Measurements from ENCODE around the gene SLC9A9. TPM values are rescaled to one million over a fixed set of nuclear protein-coding genes. Genes with fewer than 3 reads are reported as not detected.

The SLC9A9 gene
- total RNA-seq, 1 donor from 2014 or later, result 3.0 TPM

GRCh38 chr3:143263852-143264513 is 584.3 kb downstream of the SLC9A9 start:
- H3K36me3 ChIP-seq (ENCODE audit: control insufficient read depth, insufficient read depth, low read length), result no peaks in the 10 kb centered on the region
- no peak for DNase-seq (ENCODE audit: low read depth)

GRCh38 chr3:143261848-143262247 is 586.4 kb downstream of the SLC9A9 start:
- no peak overlapping the region for H3K4me3 ChIP-seq (ENCODE audit: low read depth, low read length)
- DNase-seq (ENCODE audit: low read depth), result no peak
- no peaks in the 10 kb centered on the region for H3K27me3 ChIP-seq (ENCODE audit: control insufficient read depth, insufficient read depth, low read length)
- TF ChIP-seq CTCF (IDR thresholded peaks at IDR 0.05; ENCODE audit: insufficient read depth, low read length, poor library complexity, severe bottlenecking), result no peak
- no peaks in the 10 kb centered on the region for H3K36me3 ChIP-seq (ENCODE audit: control insufficient read depth, insufficient read depth, low read length)

More at GRCh38 chr3:143263852-143264513, 584.3 kb downstream of the SLC9A9 start:
- Histone ChIP-seq H3K4me3 (ENCODE audit: low read depth, low read length) (no peak overlapping the region), H3K27me3 (ENCODE audit: control insufficient read depth, insufficient read depth, low read length) (no peaks in the 10 kb centered on the region)
- TF ChIP-seq CTCF (IDR thresholded peaks at IDR 0.05; ENCODE audit: insufficient read depth, low read length, poor library complexity, severe bottlenecking), result no peak

GRCh38 chr3:143258692-143259091 is 589.6 kb downstream of the SLC9A9 start:
- H3K36me3 ChIP-seq (ENCODE audit: control insufficient read depth, insufficient read depth, low read length), result no peaks in the 10 kb centered on the region
- no peak for DNase-seq (ENCODE audit: low read depth)
- no peak for TF ChIP-seq CTCF (IDR thresholded peaks at IDR 0.05; ENCODE audit: insufficient read depth, low read length, poor library complexity, severe bottlenecking)
- H3K4me3 ChIP-seq (ENCODE audit: low read depth, low read length), result no peak overlapping the region
- no peaks in the 10 kb centered on the region for H3K27me3 ChIP-seq (ENCODE audit: control insufficient read depth, insufficient read depth, low read length)

- no peak for TF ChIP-seq CTCF (IDR thresholded peaks at IDR 0.05; ENCODE audit: insufficient read depth, low read length, poor library complexity, severe bottlenecking)
- H3K36me3 ChIP-seq (ENCODE audit: control insufficient read depth, insufficient read depth, low read length), result no peaks in the 10 kb centered on the region
- no peak for DNase-seq (ENCODE audit: low read depth)
- H3K27me3 ChIP-seq (ENCODE audit: control insufficient read depth, insufficient read depth, low read length), result no peaks in the 10 kb centered on the region
- H3K4me3 ChIP-seq (ENCODE audit: low read depth, low read length), result no peak overlapping the region
Measured at GRCh38 chr3:143256416-143256815, 591.9 kb downstream of the SLC9A9 start.

GRCh38 chr3:143255739-143256138 is 592.5 kb downstream of the SLC9A9 start:
- Histone ChIP-seq H3K27me3 (ENCODE audit: control insufficient read depth, insufficient read depth, low read length) (no peaks in the 10 kb centered on the region), H3K36me3 (ENCODE audit: control insufficient read depth, insufficient read depth, low read length) (no peaks in the 10 kb centered on the region), H3K4me3 (ENCODE audit: low read depth, low read length) (no peak overlapping the region)
- no peak for DNase-seq (ENCODE audit: low read depth)
- TF ChIP-seq CTCF (IDR thresholded peaks at IDR 0.05; ENCODE audit: insufficient read depth, low read length, poor library complexity, severe bottlenecking), result no peak

- no peaks in the 10 kb centered on the region for H3K36me3 ChIP-seq (ENCODE audit: control insufficient read depth, insufficient read depth, low read length)
- H3K4me3 ChIP-seq (ENCODE audit: low read depth, low read length), result no peak overlapping the region
- no peak for DNase-seq (ENCODE audit: low read depth)
- H3K27me3 ChIP-seq (ENCODE audit: control insufficient read depth, insufficient read depth, low read length), result no peaks in the 10 kb centered on the region
- TF ChIP-seq CTCF (IDR thresholded peaks at IDR 0.05; ENCODE audit: insufficient read depth, low read length, poor library complexity, severe bottlenecking), result no peak
Measured at GRCh38 chr3:143252931-143253330, 595.3 kb downstream of the SLC9A9 start.
